ENCODE measurements around the gene ADH7. TPM values are rescaled to one million over a fixed set of nuclear protein-coding genes. Genes with fewer than 3 reads are reported as not detected.
"Not testable (repeated sequence)": the region's sequence is repeated elsewhere in the genome, so short reads cannot be mapped to it uniquely, and the experiment has no call there.

ADH7 gene
- total and polyA plus RNA-seq, 2 of the 4 experiments (the other 2 are of a cell fraction): not detected

DNA sequence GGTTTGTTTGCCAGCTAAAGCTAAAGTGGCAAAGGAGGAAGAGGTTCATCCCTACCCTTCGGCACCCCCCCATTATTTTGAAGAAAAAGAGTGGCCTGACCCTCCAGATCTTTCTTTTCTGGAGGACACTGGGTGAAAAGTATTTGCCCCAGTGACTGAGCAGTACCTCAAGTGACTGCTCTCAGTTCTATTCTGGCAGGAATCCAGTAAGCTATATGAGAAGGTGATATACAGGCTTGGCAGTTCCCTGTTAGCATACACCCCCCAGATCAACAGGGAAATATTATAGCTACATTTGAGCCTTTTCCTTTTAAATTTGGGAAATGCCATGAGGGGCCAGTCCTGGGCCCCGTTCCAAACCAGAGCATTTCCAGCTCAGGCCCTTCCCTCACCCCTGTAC is 67.3 kb downstream of the ADH7 start:
- H3K4me2 ChIP-seq (ENCODE audit: low read depth, low read length); H3K9ac ChIP-seq (ENCODE audit: low read depth, low read length); H3K23ac ChIP-seq (ENCODE audit: low read depth, low read length); H2BK5ac ChIP-seq (ENCODE audit: low read depth, low read length, poor library complexity, severe bottlenecking); H3K4me3 ChIP-seq (ENCODE audit: insufficient read depth, low read depth, low read length); H4K91ac ChIP-seq (ENCODE audit: insufficient read depth, low read depth, low read length); H2AFZ ChIP-seq (replicated peaks; ENCODE audit: low read length, poor library complexity); DNase-seq; H3K9me3 ChIP-seq (ENCODE audit: control insufficient read depth, insufficient read depth, low read length); H2BK15ac ChIP-seq (ENCODE audit: low read depth, low read length); H3K9me1 ChIP-seq (ENCODE audit: insufficient read depth, low read length); H2BK20ac ChIP-seq (ENCODE audit: low read depth, low read length); H3K79me1 ChIP-seq (ENCODE audit: low read depth in 1 of 2, low read length in 2 of 2); H2AK5ac ChIP-seq (ENCODE audit: low read depth, low read length); POLR2A ChIA-PET (ENCODE audit: unreplicated experiment); H3K4ac ChIP-seq (ENCODE audit: low read depth, low read length); H2AK9ac ChIP-seq (replicated peaks; ENCODE audit: low read depth, low read length, poor library complexity); BruUV-seq (replicated peaks); CTCF ChIA-PET; H3K14ac ChIP-seq (replicated peaks; ENCODE audit: low read depth, low read length); H3K18ac ChIP-seq (ENCODE audit: low read depth, low read length); dilution Hi-C loops (cut with HindIII; ENCODE audit: low sequenced_read_pairs, unreplicated experiment); in situ Hi-C loops (cut with MboI; ENCODE audit: low sequenced_read_pairs); H3K36me3 ChIP-seq (ENCODE audit: control insufficient read depth, insufficient read depth, low read length); H3K27ac ChIP-seq (ENCODE audit: insufficient read depth, low read length); H3K27me3 ChIP-seq (ENCODE audit: control insufficient read depth, insufficient read depth, low read length); H3K4me1 ChIP-seq (ENCODE audit: control insufficient read depth, insufficient read depth, low read length); H4K20me1 ChIP-seq (ENCODE audit: insufficient read depth, low read length); H3K56ac ChIP-seq (ENCODE audit: extremely low read depth, insufficient read depth, low read length); intact Hi-C loops (cut with micrococcal nuclease); H4K8ac ChIP-seq (ENCODE audit: low read depth in 2 of 2, low read length in 2 of 2); ATAC-seq (ENCODE audit: low read depth): not testable (repeated sequence)
- peak overlapping the region; percentile 63 for H4K5ac ChIP-seq (ENCODE audit: low read depth, low read length)
- H2BK120ac ChIP-seq (ENCODE audit: low read depth, low read length): peak overlapping the region; percentile 54; the same call in 1 of the 2 replicates
- WGBS, 2 experiments (ENCODE audit: extremely low coverage in 2 of 2, insufficient read length in 1 of 2): no CpG with 5 or more reads among the region's 2 CpGs
